HEK293 (cell line): ENCODE results near the gene TOP3B.

ENCODE experiments used
- CTCF ChIP-seq: fragments of 450-650 bp; formaldehyde crosslinking; IDR thresholded peaks from 2 replicates; pipeline ENCODE4 v1.5.1; 2016; ENCODE audit warnings: missing biosample characterization, missing genetic modification characterization
- ELK4 ChIP-seq: IDR thresholded peaks from 2 replicates; pipeline ENCODE4 v1.6.1; 2011; ENCODE audit warnings: mild to moderate bottlenecking, low read depth, low read length, borderline replicate concordance
- TCF7L2 ChIP-seq: IDR thresholded peaks from 2 replicates; pipeline ENCODE4 v1.6.1; 2011; ENCODE audit warnings: low read depth, mild to moderate bottlenecking, inconsistent platforms, low read length, moderate library complexity, borderline replicate concordance
- ZNF16 ChIP-seq: fragments of 450-650 bp; formaldehyde crosslinking; IDR thresholded peaks from 2 replicates; pipeline ENCODE4 v1.5.1; 2016; ENCODE audit warnings: low read depth, missing biosample characterization, missing genetic modification characterization
- ZNF274 ChIP-seq, 2 experiments: fragments of 200-500 bp in 1 of 2; fragments of 450-650 bp in 1 of 2; sonication (Bioruptor generic) in 1 of 2; formaldehyde crosslinking in 1 of 2; IDR thresholded peaks; 2 replicates each; pipeline versions ENCODE4 v1.5.1 to v1.6.1; 2014 to 2016; ENCODE audit warnings: borderline replicate concordance in 1 of 2, inconsistent platforms in 1 of 2, low read length in 1 of 2, missing biosample characterization in 1 of 2, missing genetic modification characterization in 1 of 2
- ZNF518A ChIP-seq: fragments of 450-650 bp; formaldehyde crosslinking; conservative IDR thresholded peaks from 2 replicates; pipeline ENCODE4 v1.5.1; 2016; ENCODE audit warnings: low read depth, missing biosample characterization, missing genetic modification characterization

GRCh38 chr22:21966643-21967516, 15.7 kb downstream of the TOP3B start:
- TF ChIP-seq ZNF16, result no peak
- TF ChIP-seq ELK4, result no peak
- no peak for TF ChIP-seq TCF7L2
- no peak for TF ChIP-seq CTCF
- TF ChIP-seq ZNF274 (IDR thresholded peaks at IDR 0.05; ENCODE audit: low read length), result no peak
- no peak for TF ChIP-seq ZNF274 (tag by site-specific recombination; IDR thresholded peaks at IDR 0.05; ENCODE audit: borderline replicate concordance)
- TF ChIP-seq ZNF518A (tag by site-specific recombination), result no peak
